HG02588 (cell line): Measurements from ENCODE around the gene CDCA3.
A peak's percentile ranks its signal among the peaks of the same experiment; 100 is the strongest.
"Not testable (repeated sequence)": the region's sequence is repeated elsewhere in the genome, so short reads cannot be mapped to it uniquely, and the experiment has no call there.

Experiments
- ATAC-seq: cut with Tn5 transposase; IDR thresholded peaks from one replicate; pipeline ENCODE4 v1.9.1; 2021; ENCODE audit warnings: mild to moderate bottlenecking, moderate library complexity; ENCODE audit not compliant: unreplicated experiment

CDCA3 gene

DNA sequence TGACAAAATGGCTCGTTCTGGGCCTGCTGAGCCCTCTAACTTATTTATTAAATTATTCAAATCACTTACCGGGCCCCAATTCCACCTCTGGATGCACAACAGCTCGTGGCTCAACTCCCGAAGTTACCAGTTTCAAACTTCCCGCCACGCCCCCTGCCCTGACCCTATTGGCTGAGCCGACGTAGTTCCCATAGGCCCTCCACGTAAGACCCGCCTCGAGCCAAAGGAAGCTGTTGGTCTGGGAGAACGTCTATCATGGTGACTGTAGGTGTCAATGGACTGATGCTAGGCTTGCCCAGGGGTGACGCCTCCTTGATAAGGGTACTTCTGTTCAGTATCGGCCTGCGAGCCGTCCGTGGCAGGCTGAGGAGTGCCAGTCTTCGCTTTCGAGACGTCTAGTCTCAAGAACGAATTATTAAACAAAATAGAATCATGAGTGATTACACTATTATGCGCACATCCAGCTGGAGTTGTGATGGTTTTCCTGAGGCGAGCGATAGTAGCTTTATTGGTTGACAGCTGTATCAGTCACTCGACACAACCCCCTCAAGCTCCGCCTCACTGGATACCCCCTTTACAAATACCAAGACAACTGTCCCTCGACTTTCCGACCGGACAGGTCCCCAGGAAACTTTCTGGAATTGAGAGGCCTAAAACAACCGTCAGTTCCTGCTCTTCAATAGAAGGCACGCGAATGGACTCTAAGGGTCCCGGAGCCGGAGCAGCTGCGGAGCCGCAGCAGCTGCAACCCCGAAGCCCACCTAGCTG, at the start of gene CDCA3:
TSS of gene CDCA3 (minus strand) at position 134 of the 768 bp plus-strand sequence. CDS start 334 bp downstream, outside the sequence.
- ATAC-seq: peak; percentile 53

DNA sequence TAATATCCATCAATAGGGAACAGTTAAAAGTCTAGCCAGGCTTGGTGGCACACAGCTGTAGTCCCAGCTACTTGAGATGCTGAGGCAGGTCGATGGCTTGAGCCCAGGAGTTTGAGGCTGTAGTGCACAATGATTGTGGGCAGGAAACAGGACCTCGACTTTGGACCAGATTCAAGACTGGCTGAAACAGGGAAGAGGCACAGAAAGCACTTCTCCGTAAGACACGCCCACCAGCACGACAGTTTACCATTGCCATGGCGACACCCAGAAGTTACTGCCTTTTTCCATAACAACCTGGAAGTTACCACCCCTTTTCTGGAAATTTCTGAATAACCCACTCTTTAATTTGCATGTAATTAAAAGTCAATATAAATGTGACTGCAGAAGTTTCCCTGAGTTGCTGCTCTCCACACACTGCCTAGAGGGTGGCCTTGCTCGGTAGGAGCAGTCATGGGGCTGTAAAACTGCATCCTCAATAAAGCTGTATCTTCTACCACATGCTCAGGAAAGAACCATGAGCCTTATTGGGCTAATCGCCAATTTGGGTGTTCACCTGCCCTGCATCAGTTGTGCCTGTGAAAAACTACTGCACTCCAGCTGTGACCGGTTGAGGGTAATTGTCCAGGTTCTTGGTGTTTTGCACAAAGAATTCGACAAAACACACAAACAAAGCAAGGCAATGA, 48.9 kb upstream of the CDCA3 start:
- ATAC-seq: no peak

DNA sequence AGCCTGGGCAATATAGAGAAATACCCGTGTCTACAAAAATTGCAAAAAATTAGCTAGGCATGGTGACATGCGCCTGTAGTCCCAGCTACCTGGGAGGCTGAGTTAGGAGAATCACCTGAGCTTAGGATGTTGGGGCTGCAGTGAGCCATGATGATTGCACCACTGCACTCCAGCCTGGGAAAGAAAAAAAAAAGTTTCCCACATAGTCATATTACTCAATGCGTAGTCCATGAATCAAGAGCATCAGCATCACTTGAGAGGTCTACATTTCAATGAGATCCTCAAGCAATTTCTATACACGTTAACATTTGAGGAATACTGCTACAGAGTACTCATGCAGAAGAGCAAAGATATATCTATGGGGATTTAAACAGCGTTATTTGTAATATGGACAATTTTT, 48.3 kb upstream of the CDCA3 start:
- no peak for ATAC-seq

DNA sequence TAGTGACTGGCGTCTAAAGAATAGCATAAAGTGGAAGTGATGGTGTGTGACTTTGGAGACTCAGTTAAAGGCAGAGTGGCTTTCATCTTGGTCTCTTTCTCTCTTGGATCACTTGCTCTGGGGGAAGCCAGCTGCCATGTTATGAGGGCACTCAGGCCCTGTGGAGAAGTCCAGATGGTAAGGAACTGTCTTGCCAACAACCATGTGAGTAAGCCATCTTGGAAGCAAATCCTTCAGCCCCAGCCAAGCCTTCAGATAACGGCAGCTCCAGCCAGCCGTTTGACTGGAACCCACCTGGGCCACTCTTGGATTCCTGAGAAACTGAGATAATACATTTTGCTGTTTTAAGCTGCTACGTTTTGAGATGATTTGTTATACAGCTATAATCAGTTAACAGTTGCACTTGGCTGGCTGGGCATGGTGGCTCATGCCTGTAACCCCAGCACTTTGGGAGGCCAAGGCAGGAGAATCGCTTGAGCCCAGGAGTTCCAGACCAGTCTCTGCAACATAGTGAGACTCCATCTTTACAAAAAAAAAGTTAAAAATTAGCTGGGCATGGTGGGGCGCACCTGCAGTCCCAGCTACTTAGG, 45.9 kb upstream of the CDCA3 start:
- ATAC-seq: no peak

DNA sequence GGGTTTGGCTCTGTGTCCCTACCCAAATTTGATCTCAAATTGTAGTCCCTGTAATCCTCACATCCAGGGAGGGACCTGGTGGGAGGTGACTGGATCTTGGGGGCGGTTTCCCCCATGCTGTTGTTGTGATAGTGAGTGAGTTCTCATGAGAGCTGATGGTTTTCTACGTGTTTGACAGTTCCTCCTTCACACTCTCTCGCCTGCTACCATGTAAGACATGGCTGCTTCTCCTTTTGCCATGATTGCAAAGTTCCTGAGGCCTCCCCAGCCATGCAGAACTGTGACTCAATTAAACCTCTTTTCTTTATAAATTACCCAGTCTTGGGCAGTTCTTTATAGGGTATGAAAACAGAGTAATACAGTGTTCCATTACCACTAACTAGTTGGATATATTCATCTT, 43.2 kb upstream of the CDCA3 start:
- ATAC-seq: no peak

DNA sequence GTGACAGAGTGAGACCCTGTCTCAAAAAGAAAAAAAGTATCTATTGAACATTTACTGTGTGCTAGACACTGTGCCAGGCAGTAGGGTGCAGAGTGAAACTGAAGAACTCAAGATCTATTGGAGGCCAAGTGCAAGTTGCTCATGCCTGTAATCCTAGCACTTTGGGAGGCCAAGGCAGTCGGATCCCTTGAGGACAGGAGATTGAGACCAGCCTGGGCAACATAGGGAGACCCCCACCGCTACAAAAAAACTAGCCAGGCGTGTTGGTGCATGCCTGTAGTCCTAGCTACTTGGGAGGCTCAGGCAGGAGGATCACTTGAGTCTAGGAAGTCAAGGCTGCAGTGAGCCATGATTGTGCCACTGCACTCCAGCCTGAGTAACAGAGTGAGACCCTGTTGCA, 41.6 kb upstream of the CDCA3 start:
- not testable (repeated sequence) for ATAC-seq

DNA sequence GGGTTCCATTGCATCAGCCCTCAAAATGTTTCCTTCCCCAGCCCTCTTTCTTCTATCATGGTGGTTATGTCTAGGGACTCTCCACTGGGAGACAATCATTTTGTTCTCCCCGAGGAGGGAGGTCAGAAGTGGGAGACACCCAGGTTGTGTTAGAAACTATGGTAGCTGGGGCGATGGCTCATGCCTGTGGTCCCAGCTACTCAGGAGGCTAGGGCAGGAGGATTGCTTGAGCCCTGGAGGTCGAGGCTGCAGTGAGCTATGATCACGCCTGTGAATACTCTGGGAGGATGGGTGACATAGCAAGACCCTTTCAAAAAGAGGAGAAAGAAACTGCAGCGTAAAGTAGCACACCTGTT, 40.5 kb upstream of the CDCA3 start:
- ATAC-seq: no peak

DNA sequence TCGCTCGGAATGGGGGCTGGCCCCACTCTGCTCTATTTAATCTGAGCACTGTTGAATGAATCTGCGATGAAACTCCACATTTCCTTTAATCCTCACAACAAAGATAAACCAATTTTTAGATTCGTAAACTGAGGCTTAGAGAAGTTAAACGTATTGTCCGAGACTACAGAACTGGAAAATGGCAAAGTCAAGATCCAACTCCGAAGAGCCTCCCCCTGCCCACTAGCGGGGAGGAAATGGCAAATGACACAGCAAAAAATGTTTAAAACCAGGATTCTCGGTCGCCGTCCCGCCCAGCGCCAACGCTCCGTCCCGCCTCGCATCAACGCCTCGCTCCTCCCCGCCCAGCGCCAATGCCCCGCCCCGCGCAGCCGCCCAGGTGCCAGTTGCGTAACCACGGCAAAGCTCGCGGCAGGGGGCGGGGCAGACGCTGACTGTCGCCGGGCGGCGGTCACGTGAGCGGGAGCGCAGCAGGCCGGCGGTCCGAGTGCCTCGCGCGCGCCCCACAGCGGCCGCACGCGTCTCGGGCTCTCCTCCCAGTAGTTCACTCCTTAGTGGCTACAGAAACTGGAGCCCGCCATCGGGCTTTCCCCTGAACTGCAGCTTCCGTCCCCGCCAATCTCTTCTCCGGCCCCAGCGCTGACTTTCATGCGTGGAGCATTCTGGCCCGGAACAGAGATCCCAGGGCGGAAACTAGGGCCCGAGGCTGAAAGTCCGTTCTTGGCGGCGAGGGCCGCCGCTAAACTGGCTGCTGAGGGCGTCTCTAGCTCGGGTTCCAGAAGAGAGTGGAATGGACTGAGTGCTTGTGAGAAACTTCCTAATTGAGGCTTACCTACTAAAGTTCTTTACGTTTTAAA, 39.9 kb upstream of the CDCA3 start:
- ATAC-seq: peak; percentile 93

DNA sequence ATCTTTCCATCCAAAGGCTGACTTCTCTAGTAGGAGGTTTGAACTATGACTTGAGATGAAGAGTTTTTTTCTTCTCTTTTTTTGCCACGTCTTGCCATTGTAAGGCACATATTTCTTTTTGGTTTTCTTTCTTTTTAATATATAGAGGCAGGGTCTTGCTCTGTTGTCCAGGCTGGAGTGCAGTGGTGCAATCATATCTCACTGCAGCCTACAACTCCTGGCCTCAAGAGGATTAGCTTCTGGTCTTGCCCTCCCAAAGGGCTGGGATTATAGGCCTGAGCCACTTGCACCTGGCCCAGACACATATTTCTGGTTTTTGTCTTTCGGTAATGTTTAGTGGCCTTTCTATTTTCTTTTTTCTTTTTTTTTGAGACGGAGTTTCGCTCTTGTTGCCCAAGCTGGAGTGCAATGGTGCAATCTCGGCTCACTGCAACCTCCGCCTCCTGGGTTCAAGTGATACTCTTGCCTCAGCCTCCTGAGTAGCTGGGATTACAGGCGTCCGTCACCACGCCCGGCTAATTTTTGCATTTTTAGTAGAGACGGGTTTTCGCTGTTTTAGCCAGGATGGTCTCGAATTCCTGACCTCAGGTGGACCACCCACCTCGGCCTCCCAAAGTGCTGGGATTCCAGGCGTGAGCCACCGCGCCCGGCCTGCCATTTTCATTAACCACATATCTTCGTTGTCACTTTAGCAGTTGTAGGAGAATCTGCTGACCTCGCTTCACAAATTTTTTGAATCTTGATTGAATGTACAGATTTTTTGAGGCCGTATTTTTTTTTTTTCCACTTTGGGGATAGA, 38.9 kb upstream of the CDCA3 start:
- ATAC-seq: not testable (repeated sequence)

DNA sequence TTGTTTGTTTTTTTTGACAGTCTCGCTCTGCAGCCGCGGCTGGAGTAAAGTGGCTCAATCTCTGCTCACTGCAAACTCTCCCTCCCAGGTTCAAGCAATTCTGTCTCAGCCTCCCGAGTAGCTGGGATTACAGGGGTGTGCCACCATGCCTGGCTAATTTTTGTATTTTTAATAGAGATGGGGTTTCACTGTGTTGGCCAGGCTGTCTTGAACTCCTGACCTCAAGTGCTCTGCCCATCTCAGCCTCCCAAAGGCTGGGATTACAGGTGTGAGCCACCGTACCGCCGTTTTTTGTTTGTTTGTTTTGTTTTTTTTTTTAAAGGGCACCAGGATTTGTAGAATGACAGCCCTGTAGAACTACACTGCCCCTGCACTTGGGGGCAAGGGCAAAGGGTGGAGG, 37.7 kb upstream of the CDCA3 start:
- not testable (repeated sequence) for ATAC-seq

DNA sequence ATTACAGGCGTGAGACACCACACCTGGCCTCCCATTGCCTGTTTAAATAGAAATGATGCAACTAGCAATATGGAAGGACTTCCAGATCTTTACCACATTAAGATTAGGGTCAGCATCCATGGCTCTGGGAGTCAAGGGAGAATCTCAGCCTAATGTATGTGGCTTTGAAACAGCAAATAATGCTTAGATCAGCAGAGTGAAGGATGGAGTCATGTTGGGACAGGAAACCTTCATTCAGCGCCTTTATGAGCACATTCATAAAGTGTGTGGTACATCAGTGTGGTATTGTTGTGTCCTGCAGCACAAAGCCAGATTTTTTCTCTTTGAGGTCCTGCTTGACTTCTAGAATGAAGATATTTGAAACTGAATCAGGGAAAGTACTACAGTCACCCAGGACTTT, 37.3 kb upstream of the CDCA3 start:
- no peak for ATAC-seq

DNA sequence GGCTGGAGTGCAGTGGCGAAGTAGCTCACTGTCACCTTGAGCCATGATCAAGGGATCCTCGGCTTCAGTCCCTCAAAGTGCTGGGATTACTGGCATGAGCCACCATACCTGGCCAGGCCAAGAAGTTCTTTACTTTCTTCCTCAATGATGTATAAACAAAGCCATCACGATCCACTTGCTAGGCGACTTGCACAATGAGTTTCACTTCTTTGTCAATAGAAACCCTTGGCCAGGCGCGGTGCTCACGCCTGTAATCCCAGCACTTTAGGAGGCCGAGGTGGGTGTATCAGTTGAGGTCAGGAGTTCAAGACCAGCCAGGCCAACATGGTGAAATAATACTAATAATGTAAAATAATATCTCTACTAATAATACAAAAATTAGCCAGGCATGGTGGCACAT, 36.4 kb upstream of the CDCA3 start:
- ATAC-seq: no peak

DNA sequence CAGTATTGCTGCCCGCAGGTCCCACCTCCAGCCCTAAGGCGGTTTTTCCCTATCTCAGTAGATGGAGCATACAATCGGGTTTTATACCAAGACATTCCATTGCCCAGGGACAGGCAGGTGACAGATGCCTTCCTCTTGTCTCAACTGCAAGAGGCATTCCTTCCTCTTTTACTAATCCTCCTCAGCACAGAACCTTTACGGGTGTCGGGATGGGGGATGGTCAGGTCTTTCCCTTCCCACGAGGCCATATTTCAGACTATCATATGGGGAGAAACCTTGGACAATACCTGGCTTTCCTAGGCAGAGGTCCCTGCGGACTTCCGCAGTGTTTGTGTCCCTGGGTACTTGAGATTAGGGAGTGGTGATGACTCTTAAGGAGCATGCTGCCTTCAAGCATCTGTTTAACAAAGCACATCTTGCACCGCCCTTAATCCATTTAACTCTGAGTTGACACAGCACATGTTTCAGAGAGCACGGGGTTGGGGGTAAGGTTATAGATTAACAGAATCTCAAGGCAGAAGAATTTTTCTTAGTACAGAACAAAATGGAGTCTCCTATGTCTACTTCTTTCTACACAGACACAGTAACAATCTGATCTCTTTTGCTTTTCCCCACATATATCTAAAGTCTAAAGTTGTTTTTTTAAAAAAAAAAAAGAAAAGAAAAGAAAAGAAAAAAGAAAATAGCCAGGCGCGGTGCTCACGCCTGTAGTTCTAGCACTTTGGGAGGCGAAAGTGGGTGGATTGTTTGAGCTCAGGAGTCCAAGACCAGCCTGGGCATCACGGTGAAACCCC, 35.3 kb upstream of the CDCA3 start:
- ATAC-seq: not testable (repeated sequence)

DNA sequence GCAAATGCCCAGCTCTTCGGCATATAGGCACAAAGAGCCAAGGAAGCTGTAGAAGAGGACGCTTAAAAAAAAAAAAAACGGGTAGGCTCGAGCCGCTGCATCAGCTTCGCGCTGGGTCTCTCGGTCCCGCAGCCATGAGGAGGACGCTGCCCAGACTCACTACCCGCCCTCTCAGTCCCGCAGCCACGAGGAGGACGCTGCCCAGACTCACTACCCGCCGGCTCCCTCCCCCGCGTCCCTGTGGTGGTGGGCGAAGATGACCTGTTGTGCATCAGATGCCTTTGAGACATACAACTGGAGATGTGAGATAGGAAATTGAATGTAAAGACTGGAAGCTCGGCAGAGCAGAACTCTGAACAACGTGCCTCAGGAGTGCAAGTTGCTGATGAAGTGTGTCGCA, 33.5 kb upstream of the CDCA3 start:
- ATAC-seq: no peak

DNA sequence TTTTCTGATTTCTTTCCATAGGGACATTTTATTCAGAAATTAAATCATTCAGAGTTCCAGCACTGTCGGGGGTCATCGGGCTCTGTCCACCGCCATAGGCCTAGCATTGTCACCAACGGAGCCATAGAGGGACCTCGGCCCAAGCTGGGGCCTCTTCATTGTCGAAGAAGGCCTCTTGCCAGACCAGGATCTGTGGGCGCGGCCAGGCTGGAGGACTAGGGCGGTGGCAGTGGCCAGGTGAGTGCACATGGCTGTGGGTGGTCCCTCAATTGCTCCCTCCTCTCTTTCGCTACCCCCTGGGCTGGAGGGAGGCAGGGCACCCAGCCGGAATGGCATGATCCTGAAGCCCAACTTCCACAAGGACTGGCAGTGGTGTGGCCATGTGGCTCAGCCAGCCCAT, 32.6 kb upstream of the CDCA3 start:
- no peak for ATAC-seq

DNA sequence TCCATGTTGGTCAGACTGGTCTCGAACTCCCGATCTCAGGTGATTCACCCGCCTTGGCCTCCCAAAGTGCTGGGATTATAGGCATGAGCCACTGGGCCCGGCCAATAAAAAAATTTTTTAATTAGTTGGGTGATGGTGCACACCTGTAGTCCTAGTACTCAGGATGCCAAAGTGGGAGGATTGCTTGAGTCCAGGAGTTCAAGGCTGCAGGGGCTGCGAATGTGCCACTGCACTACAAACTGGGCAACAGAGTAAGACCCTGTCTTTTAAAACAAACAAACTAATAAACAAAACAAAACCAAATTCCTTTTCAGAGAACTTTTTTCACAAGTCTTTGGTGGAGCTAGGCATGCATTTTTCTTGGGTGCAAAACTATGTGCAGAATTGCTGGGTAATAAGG, 32.2 kb upstream of the CDCA3 start:
- ATAC-seq: no peak

DNA sequence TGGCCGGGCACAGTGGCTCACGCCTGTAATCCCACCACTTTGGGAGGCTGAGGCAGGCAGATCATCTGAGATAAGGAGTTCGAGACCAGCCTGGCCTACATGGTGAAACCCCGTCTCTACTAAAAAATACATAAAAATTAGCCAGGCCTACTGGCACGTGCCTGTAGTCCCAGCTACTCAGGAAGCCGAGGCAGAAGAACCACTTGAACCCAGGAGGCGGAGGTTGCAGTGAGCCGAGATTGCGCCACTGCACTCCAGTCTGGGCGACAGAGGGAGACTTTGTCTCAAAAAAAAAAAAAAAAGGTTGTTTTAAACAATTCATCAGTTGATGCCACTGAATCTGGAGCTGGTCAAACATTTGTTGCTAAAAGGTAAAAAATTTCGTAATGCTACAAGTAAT, 28.7 kb upstream of the CDCA3 start:
- not testable (repeated sequence) for ATAC-seq

DNA sequence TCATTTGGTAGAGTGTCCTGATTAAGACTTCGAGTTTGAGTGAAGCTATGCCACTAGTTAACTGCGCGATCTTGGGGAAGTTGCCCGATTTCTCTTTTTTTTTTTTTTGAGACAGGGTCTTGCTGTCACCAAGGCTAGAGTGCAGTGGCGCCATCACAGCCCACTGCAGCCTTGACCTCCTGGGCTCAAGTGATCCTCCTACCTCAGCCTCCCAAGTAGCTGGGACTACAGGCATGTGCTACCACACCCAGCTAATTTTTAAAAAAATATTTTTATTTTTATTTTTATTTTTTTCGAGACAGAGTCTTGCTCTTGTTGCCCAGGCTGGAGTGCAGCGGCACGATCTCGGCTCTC, 22.9 kb upstream of the CDCA3 start:
- not testable (repeated sequence) for ATAC-seq

DNA sequence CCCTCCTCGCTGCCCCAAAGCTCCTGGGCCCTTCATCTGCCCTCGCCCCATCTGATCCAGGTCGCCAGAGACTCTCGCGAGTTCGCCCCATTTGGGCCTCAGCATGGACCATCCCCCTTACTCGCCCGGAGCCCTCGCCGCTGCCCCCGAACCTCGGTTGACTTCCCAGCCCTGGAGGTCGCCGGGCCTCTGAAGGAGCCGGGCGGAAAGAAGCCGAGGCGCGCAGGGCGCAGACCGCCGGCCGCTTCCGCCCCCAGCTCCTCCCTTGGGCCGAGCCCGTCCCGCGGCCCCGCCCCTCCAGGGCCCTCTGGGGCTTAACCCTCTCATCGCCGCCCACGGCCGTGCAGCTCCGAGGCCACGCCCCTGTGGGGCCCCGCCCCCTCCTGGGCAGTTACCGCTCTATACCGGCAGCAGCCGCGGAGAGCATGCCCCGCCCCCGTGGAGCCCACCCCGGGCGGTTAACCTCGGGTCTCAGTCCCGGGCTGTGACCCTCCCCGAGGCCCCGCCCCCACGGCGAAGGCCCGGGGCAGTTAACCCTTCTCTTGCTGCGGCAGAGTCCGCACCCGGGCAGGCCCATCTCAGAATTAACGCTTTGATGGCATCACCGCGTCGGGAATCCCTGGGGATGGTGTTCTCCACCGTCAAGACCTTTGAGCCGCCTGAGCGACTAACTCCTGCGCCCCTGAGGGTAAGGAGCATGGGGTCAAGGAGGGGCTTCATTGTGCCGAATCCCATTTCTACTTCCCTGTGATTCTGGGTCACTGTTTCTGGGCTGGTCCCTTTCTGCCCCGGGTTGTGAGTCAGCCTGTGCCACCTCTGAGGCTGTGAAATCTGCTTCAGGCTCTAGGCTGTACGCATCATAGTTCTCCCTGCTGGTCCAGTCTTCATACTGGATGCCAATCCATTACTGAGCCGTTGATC, 22.3 kb upstream of the CDCA3 start, which contains the start of gene SPSB2:
TSS of gene SPSB2 (minus strand) at position 210 of the 921 bp plus-strand sequence. CDS start 402 bp downstream, outside the sequence.
- peak; percentile 78 for ATAC-seq
